Body of pancreas (tissue), 4 donors: ENCODE results near the gene MICU1.

Experiments used
- CTCF ChIP-seq, 7 experiments: fragments of 450-650 bp in 4 of 7; fragments of 200-600 bp in 3 of 7; sonication (generic) in 3 of 7; IDR thresholded peaks; one replicate each; pipeline ENCODE4 v1.5.1; 2016 to 2019; ENCODE audit warnings: antibody characterized with exemption in 7 of 7
- POLR2A ChIP-seq, 3 donors: fragments of 450-650 bp; IDR thresholded peaks; one replicate each; pipeline ENCODE4 v1.6.1; 2016; ENCODE audit warnings: antibody characterized with exemption in 3 of 3, mild to moderate bottlenecking in 2 of 3

GRCh38 chr10:72364239-72364777 is 261.6 kb downstream of the MICU1 start:
- TF ChIP-seq POLR2A (IDR thresholded peaks at IDR 0.05) (peak in 1 of 3 donors; percentile 38), CTCF (IDR thresholded peaks at IDR 0.05) (peak; percentile 80 to 97 (median 93))
